Omental fat pad (tissue), 4 donors: ENCODE data around the gene CPZ. TPM values are rescaled to one million over a fixed set of nuclear protein-coding genes. Genes with fewer than 3 reads are reported as not detected.

Experiments
- ATAC-seq: fragments of 150-250 bp; one replicate; pipeline ENCODE4 v1.9.1; 2016; ENCODE audit warnings: mild to moderate bottlenecking, moderate library complexity; ENCODE audit not compliant: low FRiP score
- DNase-seq: peaks from one replicate; pipeline ENCODE4 v3.0.0-alpha.2; 2019; ENCODE audit warnings: low spot score
- total RNA-seq, 4 donors: library from RNA; depleted of rRNA; stranded (reverse); fragments of >200 nt; gene quantifications; one replicate each; pipeline ENCODE4 v1.1.0, GENCODE V29; 2016
- TF ChIP-seq, protein P1 (sequence below), 3 donors: fragments of 450-650 bp; IDR thresholded peaks; one replicate each; pipeline ENCODE4 v1.5.1; 2016 to 2017; ENCODE audit warnings: antibody characterized with exemption in 3 of 3, mild to moderate bottlenecking in 3 of 3, moderate library complexity in 2 of 3

The CPZ gene
- total RNA-seq, 4 donors from 2014 or later, result 0.32 to 14.2 (median 8.4) TPM

DNA sequence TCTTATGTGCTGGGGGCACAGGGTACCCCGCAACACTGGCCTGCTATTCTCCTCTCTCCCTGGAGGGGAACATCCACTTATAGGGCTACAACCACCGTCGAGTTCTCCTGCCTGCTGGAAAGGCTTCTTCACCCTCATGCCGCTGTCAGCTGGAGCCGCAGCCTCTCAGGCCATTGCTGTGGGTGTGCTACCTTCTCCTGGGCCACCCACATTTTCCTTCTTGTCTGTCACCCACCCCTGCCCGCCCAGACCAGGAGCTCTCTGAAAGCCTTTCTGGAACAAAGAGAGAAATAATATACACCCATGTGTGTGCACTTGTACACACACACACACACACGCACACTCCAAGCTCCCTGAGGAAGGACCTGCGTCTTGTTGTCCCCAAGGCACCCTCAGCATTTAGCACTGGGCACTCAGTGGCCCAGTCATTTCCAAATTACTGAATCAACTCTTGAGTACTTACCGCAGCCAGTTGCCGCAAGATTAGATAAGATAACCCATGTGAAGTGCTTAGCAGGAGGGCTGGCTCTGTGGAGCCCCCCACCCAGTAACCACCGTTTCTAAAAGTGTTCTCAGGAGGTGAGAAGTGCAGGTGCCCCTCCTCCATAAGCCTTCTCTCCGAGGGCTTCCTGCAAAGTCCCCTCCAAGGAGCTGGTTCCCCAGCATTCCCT lies 50.2 kb downstream of the CPZ start:
- DNase-seq (no peak), ATAC-seq (no peak)
- TF ChIP-seq, protein P1, sequence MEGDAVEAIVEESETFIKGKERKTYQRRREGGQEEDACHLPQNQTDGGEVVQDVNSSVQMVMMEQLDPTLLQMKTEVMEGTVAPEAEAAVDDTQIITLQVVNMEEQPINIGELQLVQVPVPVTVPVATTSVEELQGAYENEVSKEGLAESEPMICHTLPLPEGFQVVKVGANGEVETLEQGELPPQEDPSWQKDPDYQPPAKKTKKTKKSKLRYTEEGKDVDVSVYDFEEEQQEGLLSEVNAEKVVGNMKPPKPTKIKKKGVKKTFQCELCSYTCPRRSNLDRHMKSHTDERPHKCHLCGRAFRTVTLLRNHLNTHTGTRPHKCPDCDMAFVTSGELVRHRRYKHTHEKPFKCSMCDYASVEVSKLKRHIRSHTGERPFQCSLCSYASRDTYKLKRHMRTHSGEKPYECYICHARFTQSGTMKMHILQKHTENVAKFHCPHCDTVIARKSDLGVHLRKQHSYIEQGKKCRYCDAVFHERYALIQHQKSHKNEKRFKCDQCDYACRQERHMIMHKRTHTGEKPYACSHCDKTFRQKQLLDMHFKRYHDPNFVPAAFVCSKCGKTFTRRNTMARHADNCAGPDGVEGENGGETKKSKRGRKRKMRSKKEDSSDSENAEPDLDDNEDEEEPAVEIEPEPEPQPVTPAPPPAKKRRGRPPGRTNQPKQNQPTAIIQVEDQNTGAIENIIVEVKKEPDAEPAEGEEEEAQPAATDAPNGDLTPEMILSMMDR (IDR thresholded peaks at IDR 0.05), result no peak

DNA sequence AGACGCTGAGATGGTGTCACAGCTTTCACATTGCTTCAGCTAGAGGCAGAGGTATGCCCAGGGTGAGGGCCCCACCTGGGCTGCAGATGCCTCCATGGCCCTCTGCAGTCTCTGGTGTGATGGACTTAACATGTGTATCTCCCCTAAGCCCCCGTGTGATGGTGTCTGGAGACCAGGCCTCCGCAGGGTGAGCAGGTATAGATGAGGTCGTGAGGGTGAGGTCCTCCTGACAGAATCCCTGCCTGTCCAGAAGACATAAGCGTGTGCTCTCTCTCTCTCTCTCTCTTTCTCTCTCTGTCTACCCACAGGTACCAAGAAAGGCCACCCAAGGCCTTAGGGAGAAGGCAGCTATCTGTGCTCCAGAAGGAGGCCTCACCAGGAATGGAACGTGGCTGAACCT lies 50.9 kb downstream of the CPZ start:
- DNase-seq, result no peak
- no peak for ATAC-seq
- TF ChIP-seq, protein P1 (IDR thresholded peaks at IDR 0.05), result no peak

DNA sequence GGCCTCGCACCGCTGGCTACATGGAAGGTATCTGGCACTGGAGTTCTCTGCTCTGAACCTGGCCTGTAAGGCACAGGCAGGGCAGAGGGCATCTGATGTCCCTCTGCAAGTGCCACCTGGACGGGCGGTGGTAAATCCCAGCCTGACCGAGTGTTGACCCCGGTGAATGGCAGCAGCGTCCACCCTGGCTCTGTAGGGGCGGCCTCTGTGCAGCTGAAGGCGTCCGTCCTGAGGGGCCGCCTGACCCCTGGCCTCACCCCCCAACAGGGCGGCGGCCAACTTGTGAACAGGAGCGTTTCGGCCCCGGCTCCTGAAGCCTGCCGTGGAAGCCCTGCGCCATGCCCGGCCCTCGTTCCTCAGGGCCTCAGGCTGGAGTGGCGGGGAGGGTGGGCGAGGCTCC lies 51.4 kb downstream of the CPZ start:
- no peak for ATAC-seq

DNA sequence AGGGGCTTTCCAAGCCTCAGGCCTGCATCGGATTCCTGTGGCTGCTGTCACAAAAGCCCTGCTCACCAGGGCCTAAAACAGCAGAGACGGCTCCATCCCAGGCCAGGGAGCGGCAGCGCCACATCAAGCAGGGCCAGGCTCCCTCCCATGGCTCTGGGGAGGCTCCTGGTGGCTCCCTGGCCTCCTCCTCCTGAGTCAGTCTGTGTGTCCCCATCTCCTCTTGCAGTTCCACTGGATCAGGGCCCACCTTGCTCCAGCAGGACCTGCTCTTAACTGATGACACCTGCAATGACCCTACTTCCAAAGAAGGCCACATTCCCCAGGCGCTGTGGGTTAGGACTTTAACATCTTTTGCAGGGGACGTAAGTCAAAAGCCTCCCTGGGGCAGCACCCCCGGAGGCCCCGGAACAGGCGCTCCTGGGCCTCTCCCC lies 51.9 kb downstream of the CPZ start:
- ATAC-seq (no peak), DNase-seq (no peak)
- TF ChIP-seq, protein P1 (IDR thresholded peaks at IDR 0.05), result no peak

More for the DNA sequence above, 51.4 kb downstream of the CPZ start:
- TF ChIP-seq, protein P1 (IDR thresholded peaks at IDR 0.05), result no peak
- no peak for DNase-seq

DNA sequence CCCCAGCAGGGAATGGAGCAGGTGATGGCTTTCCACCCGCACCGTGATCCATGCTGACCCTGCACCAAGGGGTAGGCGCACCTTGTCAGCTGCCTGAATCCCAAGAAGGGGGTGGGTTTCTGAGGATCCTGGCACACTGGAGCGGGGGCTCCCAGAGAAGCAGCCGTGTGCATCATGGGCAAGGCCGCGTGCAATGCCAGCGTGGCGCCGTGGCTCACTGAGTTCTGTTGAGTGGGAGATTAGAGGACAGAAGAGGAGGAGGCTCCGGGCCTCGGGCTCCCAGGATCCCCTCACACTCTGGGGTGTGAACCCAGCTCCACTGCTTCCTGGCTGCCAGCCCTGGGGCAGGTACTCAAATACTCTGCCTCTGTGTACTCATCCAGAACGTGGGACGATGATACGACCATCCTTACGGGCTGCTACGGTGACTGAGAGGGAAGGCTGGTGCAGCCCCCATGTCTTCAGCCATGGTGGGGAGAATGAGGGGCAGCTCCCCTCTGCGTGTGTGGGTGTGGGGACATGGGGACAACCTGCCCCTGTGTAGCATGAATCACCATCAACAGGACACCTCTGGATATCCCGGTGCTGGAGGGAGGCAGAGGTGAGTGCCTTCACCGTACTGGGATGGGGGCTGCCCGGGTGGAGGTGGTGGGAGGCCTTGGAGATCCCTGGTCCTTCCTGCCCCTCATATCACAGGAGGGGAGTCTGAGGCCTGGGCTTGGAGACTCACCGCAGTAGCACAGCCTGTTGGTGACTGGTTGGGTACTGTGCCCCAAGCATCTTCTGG lies 52.6 kb downstream of the CPZ start:
- TF ChIP-seq, protein P1 (IDR thresholded peaks at IDR 0.05), result no peak
- no peak for ATAC-seq
- no peak for DNase-seq

DNA sequence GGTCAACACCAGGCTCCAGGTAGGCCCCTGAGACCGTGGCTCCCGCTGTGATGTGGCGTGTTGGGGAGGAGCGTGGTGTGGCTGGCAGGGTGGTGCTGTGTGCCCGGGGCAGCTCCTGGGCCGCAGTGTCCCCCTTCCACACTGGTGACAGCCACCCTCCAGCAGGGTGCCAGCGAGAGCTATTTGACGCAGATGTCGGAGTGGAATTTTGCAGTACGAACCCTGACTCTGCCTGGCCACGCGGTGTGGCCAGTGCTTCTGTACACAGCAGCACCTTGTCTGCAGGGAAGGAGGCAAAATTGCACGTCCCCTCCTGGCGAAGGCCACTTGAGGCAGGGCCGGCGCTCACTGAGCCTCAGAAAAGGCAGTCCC lies 53.2 kb downstream of the CPZ start:
- ATAC-seq (no peak), DNase-seq (no peak)
- TF ChIP-seq, protein P1 (IDR thresholded peaks at IDR 0.05), result no peak
